D721Med (cell line): ENCODE results near the gene POLR2H.

Experiments
- DNase-seq: peaks from one replicate; pipeline ENCODE4 v3.0.0; 2011; ENCODE audit warnings: low spot score; ENCODE audit not compliant: insufficient read length
- FAIRE-seq: peaks from 2 replicates; lab custom pipeline; 2011; peaks lifted over from hg19 to GRCh38; lab: Jason Lieb, UNC
- CTCF ChIP-seq: IDR thresholded peaks from 2 replicates; pipeline ENCODE4 v1.5.1; 2012; ENCODE audit warnings: mild to moderate bottlenecking, control low read depth; ENCODE audit not compliant: insufficient read depth; ENCODE audit errors: missing control alignments

POLR2H gene

DNA sequence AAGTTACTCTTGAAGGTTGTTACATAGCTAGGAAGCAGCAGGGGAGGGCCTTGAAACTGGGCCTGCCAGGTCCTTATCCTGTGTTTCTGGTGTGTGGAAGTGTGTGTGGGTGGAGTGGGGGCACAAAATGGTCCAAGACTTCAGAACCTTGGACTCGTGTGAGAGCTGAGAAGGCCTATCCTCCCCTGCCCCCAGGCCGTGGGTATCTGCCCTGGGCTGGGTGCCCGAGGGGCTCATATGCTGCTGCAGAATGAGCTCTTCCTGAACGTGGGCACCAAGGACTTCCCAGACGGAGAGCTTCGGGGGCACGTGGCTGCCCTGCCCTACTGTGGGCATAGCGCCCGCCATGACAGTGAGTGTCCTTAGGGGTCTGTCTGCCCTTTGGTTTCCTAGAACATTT, 22.8 kb downstream of the POLR2H start:
- FAIRE-seq, result no peak
- TF ChIP-seq CTCF, result no peak

DNA sequence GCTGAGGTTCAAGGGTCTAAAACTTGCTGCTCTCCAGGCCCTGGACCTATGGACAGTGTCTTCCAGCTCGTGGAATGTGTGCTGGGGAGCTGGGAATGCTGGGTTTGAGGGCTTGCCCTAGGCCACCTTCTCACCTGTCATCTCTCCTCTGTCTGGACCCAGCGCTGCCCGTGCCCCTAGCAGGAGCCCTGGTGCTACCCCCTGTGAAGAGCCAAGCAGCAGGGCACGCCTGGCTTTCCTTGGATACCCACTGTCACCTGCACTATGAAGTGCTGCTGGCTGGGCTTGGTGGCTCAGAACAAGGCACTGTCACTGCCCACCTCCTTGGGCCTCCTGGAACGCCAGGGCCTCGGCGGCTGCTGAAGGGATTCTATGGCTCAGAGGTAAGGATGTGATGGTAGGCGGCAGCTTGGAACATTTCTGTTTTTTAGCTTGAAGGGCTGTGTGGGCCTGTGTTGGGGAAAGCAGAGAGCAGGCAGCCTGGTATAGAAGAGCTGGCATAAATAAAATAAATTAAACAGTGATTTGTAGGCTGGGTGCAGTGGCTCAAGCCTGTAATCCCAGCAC, 23.4 kb downstream of the POLR2H start:
- FAIRE-seq (no peak), DNase-seq (no peak)
- no peak for TF ChIP-seq CTCF

More for the DNA sequence above, 22.8 kb downstream of the POLR2H start:
- no peak for DNase-seq

DNA sequence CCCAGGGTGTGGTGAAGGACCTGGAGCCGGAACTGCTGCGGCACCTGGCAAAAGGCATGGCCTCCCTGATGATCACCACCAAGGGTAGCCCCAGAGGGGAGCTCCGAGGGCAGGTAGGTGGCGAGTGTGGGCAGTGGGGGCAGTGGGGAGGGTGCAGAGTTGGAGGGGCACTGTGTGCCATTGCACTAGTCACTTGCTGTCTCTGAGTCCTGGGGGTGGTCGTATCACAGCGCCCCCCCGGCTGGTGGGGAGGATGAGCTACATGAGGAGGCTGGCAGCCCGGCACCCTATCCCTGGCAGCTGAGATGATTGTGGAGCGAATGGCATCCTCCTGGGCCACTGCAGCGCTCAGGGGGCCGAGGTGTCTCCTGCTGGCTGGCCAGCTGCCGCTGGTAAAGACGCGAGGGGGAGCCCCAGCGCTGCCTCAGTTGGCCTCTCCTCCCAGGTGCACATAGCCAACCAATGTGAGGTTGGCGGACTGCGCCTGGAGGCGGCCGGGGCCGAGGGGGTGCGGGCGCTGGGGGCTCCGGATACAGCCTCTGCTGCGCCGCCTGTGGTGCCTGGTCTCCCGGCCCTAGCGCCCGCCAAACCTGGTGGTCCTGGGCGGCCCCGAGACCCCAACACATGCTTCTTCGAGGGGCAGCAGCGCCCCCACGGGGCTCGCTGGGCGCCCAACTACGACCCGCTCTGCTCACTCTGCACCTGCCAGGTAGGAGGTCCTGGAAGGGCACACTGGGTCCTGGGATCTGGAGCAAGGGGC, 24.7 kb downstream of the POLR2H start:
- no peak for TF ChIP-seq CTCF
- FAIRE-seq (no peak), DNase-seq (no peak)

GRCh38 chr3:184387174-184387714, 25.7 kb downstream of the POLR2H start:
- DNase-seq (no peak), FAIRE-seq (no peak)
- no peak for TF ChIP-seq CTCF

- FAIRE-seq (no peak), DNase-seq (no peak)
- no peak for TF ChIP-seq CTCF
Measured at GRCh38 chr3:184388164-184388935, 26.8 kb downstream of the POLR2H start.

- DNase-seq, result no peak
- FAIRE-seq, result no peak
- TF ChIP-seq CTCF, result no peak
Measured at GRCh38 chr3:184388936-184389230, 27.4 kb downstream of the POLR2H start.

DNA sequence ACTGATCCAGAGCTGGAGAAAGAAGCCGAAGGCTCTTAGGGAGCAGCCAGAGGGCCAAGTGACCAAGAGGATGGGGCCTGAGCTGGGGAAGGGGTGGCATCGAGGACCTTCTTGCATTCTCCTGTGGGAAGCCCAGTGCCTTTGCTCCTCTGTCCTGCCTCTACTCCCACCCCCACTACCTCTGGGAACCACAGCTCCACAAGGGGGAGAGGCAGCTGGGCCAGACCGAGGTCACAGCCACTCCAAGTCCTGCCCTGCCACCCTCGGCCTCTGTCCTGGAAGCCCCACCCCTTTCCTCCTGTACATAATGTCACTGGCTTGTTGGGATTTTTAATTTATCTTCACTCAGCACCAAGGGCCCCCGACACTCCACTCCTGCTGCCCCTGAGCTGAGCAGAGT, 27.9 kb downstream of the POLR2H start:
- no peak for FAIRE-seq
- DNase-seq, result no peak
- no peak for TF ChIP-seq CTCF
